Measurements from ENCODE around the gene CLEC3B. TPM values are rescaled to one million over a fixed set of nuclear protein-coding genes. Genes with fewer than 3 reads are reported as not detected.
"Not testable (repeated sequence)": the region's sequence is repeated elsewhere in the genome, so short reads cannot be mapped to it uniquely, and the experiment has no call there.

CLEC3B gene
- polyA plus RNA-seq, 3 donors from 2014 or later: 1.7 to 7.6 (median 2.0) TPM

DNA sequence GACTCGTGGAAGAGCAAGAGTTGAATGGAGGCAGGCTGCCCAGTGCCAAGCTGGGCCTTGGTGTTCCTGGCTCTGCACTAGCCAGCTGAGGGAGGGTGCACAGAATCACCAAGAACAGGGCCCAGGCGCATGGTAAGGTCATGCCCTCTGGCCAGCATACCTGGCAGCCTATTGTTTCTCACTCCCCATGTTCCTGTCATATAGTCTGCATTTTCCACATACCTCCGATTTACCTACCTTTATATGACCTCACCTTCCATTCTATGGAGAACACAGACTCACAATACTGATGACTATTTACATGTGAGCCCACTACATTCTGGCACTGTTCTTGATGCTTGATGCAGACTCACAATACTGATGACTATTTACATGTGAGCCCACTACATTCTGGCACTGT is 5.4 kb downstream of the CLEC3B start:
- Mint-ChIP-seq H3K36me3 (no peaks in the 10 kb centered on the region), H3K27me3 (ENCODE audit: low read depth in 3 of 3) (peaks cover 1 to 6% (median 5%) of the 10 kb centered on the region in 3 donors), H3K4me3 (no peak overlapping the region), H3K27ac (no peak overlapping the region), H3K9me3 (no peaks in the 10 kb centered on the region), H3K4me1 (peaks cover 33% of the 10 kb centered on the region in 2 donors)
- DNase-seq: no peak

DNA sequence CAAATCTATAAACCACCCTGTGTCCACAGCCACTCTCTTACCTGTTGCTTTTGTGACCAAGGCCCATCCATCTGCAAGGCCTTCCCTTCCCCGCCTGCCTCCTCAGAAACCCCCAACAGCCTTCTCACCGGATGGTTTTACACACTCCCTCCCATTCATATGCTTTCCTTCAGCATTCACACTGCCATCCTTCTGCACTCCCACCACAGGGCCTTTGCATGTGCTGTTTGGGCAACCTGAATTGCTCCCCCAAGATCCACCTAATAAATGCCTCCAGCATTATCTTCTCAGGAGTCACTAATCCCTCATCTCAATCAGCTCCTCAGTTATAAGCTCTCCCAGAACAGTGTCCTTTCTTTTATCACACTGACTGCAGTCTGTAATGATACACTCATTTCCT is 6.0 kb downstream of the CLEC3B start:
- Mint-ChIP-seq H3K27ac (no peak overlapping the region), H3K4me3 (no peak overlapping the region), H3K27me3 (ENCODE audit: low read depth in 3 of 3) (peaks cover 1 to 9% (median 5%) of the 10 kb centered on the region in 3 donors), H3K36me3 (no peaks in the 10 kb centered on the region), H3K4me1 (peaks cover 36 to 38% of the 10 kb centered on the region in 2 donors), H3K9me3 (no peaks in the 10 kb centered on the region)
- no peak for DNase-seq

DNA sequence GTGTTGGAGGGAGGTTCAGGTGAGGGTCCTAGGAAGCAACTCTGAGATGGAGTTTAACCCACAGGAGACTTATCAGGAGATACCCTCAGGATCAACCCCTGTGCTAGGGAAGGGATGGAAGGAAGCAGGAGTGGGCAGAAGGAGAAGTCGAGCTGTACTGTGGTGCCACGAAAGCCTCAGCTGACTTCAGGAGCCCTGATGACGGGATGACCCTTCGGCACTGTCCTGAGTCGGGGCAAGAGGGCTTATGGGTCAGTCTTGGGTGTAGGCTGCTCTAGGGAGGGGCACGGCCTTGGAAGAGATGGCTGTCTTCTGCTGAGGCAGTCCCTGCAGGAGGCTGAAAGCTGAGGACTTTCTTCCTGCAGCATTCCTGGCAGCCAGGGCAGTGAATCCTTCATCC is 7.7 kb downstream of the CLEC3B start:
- Mint-ChIP-seq H3K4me3 (peak overlapping the region in 2 of 5 donors; percentile 53 to 58), H3K36me3 (no peaks in the 10 kb centered on the region), H3K9me3 (no peaks in the 10 kb centered on the region), H3K27me3 (ENCODE audit: low read depth in 3 of 3) (peaks cover 1 to 15% (median 9%) of the 10 kb centered on the region in 3 donors), H3K4me1 (peaks cover 43 to 49% of the 10 kb centered on the region in 2 donors), H3K27ac (peak overlapping the region in 1 of 6 donors; percentile 90)
- no peak for DNase-seq

DNA sequence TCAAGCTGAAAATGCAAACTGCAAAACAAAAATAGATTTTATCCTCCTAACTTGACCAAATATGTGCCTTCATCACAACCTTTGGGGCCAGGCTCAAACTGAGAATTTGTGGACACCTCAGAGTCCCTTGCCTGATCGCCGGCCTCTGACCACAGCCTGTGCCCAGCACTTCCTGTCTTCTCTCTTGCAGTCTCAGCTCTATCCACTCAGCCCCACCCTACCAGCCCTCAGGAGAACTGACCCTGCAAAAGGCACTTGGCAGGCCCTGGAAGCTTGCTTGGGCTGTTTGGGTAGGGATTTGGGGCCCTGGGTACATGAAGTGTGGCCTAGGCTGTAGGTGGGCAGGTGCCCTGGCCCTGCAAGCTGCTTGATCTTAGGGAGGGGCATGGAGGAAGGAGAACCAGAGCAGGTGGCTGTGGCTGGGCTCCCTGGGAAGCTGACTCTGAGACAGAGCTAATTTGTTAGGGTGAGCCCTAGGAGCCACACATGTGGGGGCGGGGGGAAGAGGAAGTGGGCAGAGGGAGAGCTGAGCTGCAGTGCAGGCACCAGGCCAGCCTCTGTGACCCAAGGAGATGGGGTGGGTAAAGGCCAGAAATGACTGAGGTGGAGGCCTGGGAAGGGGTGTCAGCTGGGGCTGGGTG is 8.6 kb downstream of the CLEC3B start:
- H3K36me3 Mint-ChIP-seq: no peaks in the 10 kb centered on the region
- peak overlapping the region in 4 of 6 donors; percentile 24 to 90 (median 53) for H3K27ac Mint-ChIP-seq
- peak; percentile 26 to 36 (median 29) for DNase-seq
- H3K27me3 Mint-ChIP-seq (ENCODE audit: low read depth in 3 of 3): peaks cover 1 to 12% (median 7%) of the 10 kb centered on the region in 3 donors
- H3K4me1 Mint-ChIP-seq: peaks cover 43 to 49% of the 10 kb centered on the region in 2 donors
- no peaks in the 10 kb centered on the region for H3K9me3 Mint-ChIP-seq
- peak overlapping the region; percentile 53 to 76 (median 73) for H3K4me3 Mint-ChIP-seq

DNA sequence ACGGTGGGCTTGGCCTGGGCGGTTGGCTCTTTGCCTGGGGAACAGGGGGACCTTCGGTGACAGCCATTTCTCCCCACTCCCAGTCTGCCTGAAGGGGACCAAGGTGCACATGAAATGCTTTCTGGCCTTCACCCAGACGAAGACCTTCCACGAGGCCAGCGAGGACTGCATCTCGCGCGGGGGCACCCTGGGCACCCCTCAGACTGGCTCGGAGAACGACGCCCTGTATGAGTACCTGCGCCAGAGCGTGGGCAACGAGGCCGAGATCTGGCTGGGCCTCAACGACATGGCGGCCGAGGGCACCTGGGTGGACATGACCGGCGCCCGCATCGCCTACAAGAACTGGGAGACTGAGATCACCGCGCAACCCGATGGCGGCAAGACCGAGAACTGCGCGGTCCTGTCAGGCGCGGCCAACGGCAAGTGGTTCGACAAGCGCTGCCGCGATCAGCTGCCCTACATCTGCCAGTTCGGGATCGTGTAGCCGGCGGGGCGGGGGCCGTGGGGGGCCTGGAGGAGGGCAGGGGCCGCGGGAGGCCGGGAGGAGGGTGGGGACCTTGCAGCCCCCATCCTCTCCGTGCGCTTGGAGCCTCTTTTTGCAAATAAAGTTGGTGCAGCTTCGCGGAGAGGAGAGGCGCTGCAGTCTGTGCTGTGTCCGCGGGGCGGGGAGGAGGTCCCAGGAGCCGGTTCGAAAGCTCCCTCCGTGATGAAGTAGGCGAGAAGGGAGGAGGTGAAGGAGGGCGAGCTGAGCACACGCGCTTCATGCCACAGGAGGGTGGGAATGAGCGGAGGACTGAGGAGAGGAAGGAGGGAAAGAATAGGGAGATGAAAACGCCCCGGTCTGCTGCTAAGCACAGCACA is 9.6 kb downstream of the CLEC3B start:
- Mint-ChIP-seq H3K27me3 (ENCODE audit: low read depth in 3 of 3) (peaks cover 1 to 12% (median 7%) of the 10 kb centered on the region in 3 donors), H3K9me3 (no peaks in the 10 kb centered on the region), H3K4me1 (peaks cover 45 to 51% of the 10 kb centered on the region in 2 donors), H3K36me3 (no peaks in the 10 kb centered on the region), H3K27ac (peak overlapping the region in 3 of 6 donors; percentile 46 to 68 (median 53)), H3K4me3 (peak overlapping the region; percentile 76 to 89 (median 84))
- no peak for DNase-seq

DNA sequence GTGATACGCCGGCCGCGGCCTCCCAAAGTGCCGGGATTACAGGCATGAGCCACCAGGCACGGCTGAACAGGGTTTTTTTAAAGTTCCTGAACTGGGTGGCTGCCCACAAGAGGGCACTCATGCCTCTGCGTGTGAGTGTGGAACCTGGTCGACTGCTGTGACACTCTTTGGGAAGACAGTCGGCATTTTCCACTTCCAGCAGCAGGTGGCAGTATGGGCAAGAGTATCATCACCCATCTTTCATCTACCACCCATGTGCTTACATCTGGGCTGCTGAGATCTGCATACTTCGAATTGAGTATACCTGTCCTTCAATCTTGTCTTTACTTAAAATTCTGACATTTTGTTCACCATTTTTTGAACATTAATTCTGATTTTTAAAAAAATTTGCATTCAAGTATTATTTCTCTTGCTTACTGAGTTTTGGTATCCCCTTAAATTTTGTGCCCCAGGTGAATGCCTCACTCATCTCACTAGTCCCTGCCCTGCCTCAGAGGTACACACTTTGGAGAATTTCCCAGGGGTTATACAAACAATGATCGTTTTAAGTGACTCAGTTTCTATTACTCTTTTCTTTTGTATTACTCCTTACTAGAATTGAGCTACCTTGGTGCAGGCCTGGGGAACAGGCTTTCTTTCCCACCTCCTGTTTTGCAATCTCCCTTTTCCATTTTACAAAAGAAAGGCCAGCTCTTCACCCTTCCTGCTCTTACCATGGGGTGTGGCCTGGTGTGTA is 11.8 kb downstream of the CLEC3B start:
- no peaks in the 10 kb centered on the region for H3K36me3 Mint-ChIP-seq
- H3K4me3 Mint-ChIP-seq: peak overlapping the region in 4 of 5 donors; percentile 24 to 63 (median 48)
- no peaks in the 10 kb centered on the region for H3K9me3 Mint-ChIP-seq
- DNase-seq: peak; percentile 82 to 85 (median 83)
- H3K27ac Mint-ChIP-seq: no peak overlapping the region
- peaks cover 61 to 69% of the 10 kb centered on the region in 2 donors for H3K4me1 Mint-ChIP-seq
- peaks cover 1 to 12% (median 5%) of the 10 kb centered on the region in 3 donors for H3K27me3 Mint-ChIP-seq (ENCODE audit: low read depth in 3 of 3)

DNA sequence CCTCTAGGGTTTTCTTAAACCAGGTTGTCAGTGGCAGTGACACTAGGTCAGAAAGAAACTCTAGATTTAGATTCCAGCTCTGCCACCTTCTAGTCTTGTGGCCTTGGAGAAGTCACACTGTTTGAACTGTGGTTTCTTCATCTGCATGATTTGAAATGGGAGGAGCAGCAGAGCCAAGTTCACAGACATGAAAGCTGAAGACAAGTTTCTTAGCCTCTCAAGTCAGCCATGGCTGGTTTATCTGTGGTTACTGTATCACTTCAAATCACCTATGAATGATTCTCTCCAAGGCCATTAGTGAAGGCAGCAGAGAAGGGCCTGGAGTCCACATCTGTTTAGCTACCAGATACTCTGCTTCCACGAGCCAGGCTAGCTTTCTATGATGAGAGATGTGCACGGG is 15.6 kb downstream of the CLEC3B start:
- Mint-ChIP-seq H3K36me3 (no peaks in the 10 kb centered on the region), H3K27ac (peak overlapping the region in 1 of 6 donors; percentile 36), H3K4me3 (peak overlapping the region in 2 of 5 donors; percentile 9 to 15), H3K27me3 (ENCODE audit: low read depth in 3 of 3) (peaks cover 0 to 9% (median 4%) of the 10 kb centered on the region in 3 donors), H3K9me3 (no peaks in the 10 kb centered on the region), H3K4me1 (peaks cover 28 to 36% of the 10 kb centered on the region in 2 donors)
- peak; percentile 23 to 46 (median 36) for DNase-seq

DNA sequence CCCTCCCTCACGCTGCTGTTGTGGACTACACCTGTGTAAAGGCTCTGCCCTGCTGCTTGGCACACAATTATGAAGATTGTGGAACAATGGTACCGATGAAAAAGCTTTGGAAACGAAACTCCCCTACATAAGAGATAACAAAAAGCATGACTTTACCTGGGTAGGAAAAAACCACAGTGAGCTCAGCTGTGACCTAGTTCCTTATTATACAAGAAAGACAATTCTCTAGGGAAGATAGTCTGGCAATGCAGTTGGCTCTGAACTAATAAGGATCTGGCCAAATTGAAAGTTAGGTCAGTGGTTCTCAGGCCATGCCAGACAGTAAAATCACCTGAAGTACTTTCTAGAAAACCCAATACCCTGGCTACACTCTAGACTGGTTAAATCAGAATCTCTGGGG is 16.1 kb downstream of the CLEC3B start:
- DNase-seq: no peak
- H3K27me3 Mint-ChIP-seq (ENCODE audit: low read depth in 3 of 3): peaks cover 0 to 6% (median 4%) of the 10 kb centered on the region in 3 donors
- no peaks in the 10 kb centered on the region for H3K9me3 Mint-ChIP-seq
- no peak overlapping the region for H3K27ac Mint-ChIP-seq
- H3K4me1 Mint-ChIP-seq: peaks cover 25 to 31% of the 10 kb centered on the region in 2 donors
- no peaks in the 10 kb centered on the region for H3K36me3 Mint-ChIP-seq
- no peak overlapping the region for H3K4me3 Mint-ChIP-seq

DNA sequence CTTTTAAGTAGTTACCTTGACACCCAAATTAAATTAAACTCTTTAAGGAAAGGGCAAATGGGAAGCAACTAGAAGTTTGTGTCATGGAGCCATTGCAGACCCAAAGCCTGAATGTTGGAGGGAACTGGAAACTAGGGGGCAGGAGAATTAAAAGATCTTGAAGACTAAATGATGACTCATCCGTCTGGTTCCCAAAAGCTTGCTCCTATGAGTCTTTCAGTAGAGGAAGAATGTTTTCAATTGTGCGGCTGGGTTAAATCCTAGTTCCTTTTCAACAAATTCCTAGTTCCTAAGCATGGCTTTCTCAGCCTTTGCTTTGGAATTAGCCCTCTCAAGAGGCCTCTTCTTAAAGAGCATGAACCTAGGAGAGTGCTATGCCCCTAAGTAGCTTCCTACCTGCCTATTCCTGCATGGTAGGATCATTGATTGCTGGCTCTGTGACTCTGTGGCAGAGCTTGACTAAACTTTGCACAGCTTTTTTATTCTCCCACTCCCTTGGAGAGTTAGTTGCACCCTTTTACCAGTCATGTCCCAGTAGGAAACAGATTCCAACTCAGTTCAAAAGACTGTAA is 17.7 kb downstream of the CLEC3B start:
- Mint-ChIP-seq H3K36me3 (no peaks in the 10 kb centered on the region), H3K27me3 (ENCODE audit: low read depth in 3 of 3) (peaks cover 0 to 3% (median 3%) of the 10 kb centered on the region in 3 donors), H3K9me3 (no peaks in the 10 kb centered on the region), H3K4me1 (peaks cover 19 to 20% of the 10 kb centered on the region in 2 donors), H3K27ac (no peak overlapping the region), H3K4me3 (no peak overlapping the region)
- DNase-seq: no peak

DNA sequence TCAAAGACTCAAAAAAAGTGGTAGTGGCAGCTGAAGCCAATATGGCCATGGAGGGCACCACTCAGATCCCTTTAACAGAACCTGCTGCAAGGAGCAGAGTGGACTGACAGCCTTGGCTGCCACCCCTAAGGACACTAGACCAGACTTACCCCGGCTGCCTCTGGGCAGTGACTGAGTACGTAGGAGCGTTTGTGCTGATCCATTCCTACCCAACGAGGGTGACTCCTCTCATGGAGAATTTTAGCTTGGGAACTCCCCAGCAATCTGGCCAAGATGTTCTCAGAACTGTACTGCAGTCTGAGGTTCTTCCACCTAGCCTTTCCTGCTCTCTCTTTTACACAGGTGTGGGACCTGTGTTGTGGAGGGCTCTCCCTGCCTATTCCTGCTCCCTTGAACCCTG is 22.1 kb downstream of the CLEC3B start:
- peaks cover 1 to 6% (median 5%) of the 10 kb centered on the region in 3 donors for H3K27me3 Mint-ChIP-seq (ENCODE audit: low read depth in 3 of 3)
- no peak overlapping the region for H3K27ac Mint-ChIP-seq
- no peaks in the 10 kb centered on the region for H3K36me3 Mint-ChIP-seq
- H3K4me1 Mint-ChIP-seq: no peaks in the 10 kb centered on the region
- no peaks in the 10 kb centered on the region for H3K9me3 Mint-ChIP-seq
- H3K4me3 Mint-ChIP-seq: no peak overlapping the region
- no peak for DNase-seq

DNA sequence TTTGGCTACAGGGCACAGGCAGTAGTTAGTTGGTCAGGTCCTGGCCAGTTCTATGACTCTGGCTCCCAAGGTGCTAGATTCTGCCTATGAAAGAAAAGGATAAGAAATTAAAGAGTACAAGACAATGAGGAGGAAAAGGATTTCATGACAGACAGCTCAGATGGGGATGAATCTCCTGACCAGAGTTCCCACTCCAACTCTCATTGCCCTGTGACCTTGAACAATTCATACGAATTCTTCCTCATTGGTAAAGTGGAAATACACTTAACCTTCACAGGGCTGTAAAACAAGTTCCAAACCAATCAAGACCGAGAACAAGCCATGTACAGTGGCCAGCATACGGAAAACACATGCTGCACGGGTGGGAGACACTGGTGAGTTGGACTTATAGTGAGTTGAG is 23.7 kb downstream of the CLEC3B start:
- Mint-ChIP-seq H3K4me3 (no peak overlapping the region), H3K9me3 (no peaks in the 10 kb centered on the region), H3K27ac (no peak overlapping the region), H3K27me3 (ENCODE audit: low read depth in 3 of 3) (peaks cover 3 to 7% (median 6%) of the 10 kb centered on the region in 3 donors), H3K36me3 (no peaks in the 10 kb centered on the region), H3K4me1 (no peaks in the 10 kb centered on the region)
- DNase-seq: no peak

DNA sequence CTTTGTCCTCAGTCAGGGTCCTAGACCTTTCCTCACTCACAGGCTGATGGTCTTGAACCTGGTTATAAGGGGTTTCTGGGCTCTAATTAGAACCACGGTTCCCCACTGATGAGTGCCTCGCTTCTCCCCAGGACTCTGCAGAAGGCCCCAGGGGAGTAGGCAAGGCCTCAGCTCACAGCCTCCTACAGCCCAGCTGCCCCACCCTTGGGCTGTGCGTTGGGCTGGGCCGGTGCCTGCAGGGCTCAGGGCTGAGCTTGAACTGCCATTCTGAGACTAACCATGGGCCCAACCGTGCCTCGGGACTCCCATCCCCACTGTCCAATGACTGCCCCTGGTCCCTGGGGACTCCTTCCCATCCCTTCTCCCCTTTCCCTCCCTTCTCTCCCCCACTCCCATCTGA is 25.6 kb downstream of the CLEC3B start:
- no peak for DNase-seq

DNA sequence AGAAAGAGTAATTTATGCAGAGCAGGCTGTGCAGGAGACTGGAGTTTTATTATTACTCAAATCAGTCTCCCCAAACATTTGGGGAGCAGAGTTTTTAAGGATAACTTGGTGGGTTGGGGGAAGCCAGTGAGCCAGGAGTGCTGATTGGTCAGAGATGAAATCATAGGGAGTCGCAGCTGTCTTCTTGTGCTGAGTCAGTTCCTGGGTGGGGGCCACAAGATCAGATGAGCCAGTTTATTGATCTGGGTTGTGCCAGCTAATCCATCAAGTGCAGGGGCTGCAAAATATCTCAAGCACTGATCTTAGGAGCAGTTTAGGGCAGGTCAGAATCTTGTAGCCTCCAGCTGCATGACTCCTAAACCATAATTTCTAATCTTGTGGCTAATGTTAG is 27.7 kb downstream of the CLEC3B start:
- not testable (repeated sequence) for H3K27ac Mint-ChIP-seq, DNase-seq, H3K9me3 Mint-ChIP-seq, H3K36me3 Mint-ChIP-seq, H3K4me3 Mint-ChIP-seq, H3K4me1 Mint-ChIP-seq
- H3K27me3 Mint-ChIP-seq (ENCODE audit: low read depth in 3 of 3): peaks cover 4 to 13% (median 5%) of the 10 kb centered on the region in 3 donors

More for the DNA sequence above, 25.6 kb downstream of the CLEC3B start:
- no peaks in the 10 kb centered on the region for H3K4me1 Mint-ChIP-seq
- no peaks in the 10 kb centered on the region for H3K36me3 Mint-ChIP-seq
- H3K27me3 Mint-ChIP-seq (ENCODE audit: low read depth in 3 of 3): peaks cover 3 to 7% (median 6%) of the 10 kb centered on the region in 3 donors
- H3K4me3 Mint-ChIP-seq: no peak overlapping the region
- no peak overlapping the region for H3K27ac Mint-ChIP-seq
- H3K9me3 Mint-ChIP-seq: no peaks in the 10 kb centered on the region

Measured in immature natural killer cell (primary cell).